Ovary (tissue), 9 donors: ENCODE data around the gene DISP2. TPM values are rescaled to one million over a fixed set of nuclear protein-coding genes. Genes with fewer than 3 reads are reported as not detected.

Experiments used
- DNase-seq, 5 donors: peaks; one replicate each; pipeline ENCODE4 v3.0.0-alpha.2; 2019 to 2020
- H3K27ac ChIP-seq, 2 donors: fragments of 200-600 bp; one replicate each; pipeline versions ENCODE4 v1.5.1 to v1.8.0; 2019 to 2022
- H3K27me3 ChIP-seq: fragments of 200-600 bp; one replicate; pipeline ENCODE4 v1.8.0; 2022
- H3K36me3 ChIP-seq: fragments of 200-600 bp; sonication (generic); one replicate; pipeline ENCODE4 v1.5.1; 2019
- H3K4me1 ChIP-seq: one replicate; pipeline ENCODE4 v1.8.1; 2013; ENCODE audit warnings: mild to moderate bottlenecking, moderate library complexity; ENCODE audit not compliant: insufficient read depth
- H3K4me3 ChIP-seq: fragments of 200-600 bp; sonication (generic); one replicate; pipeline ENCODE4 v1.5.1; 2017
- H3K9me3 ChIP-seq, 2 donors: fragments of 200-600 bp in 1 of 2; sonication (generic) in 1 of 2; one replicate each; pipeline versions ENCODE4 v1.5.1 to v1.8.1; 2013 to 2019; ENCODE audit warnings: mild to moderate bottlenecking in 1 of 2, moderate library complexity in 1 of 2
- CTCF ChIP-seq, 3 donors: fragments of 450-650 bp in 2 of 3; fragments of 200-600 bp in 1 of 3; IDR thresholded peaks; one replicate each; pipeline versions ENCODE4 v1.5.1 to v1.8.0; 2016 to 2022; ENCODE audit warnings: antibody characterized with exemption in 3 of 3, mild to moderate bottlenecking in 1 of 3
- EP300 ChIP-seq: sonication (generic); formaldehyde crosslinking; IDR thresholded peaks from one replicate; pipeline ENCODE4 v1.6.1; 2017; ENCODE audit warnings: antibody characterized with exemption
- POLR2A ChIP-seq: fragments of 450-650 bp; IDR thresholded peaks from one replicate; pipeline ENCODE4 v1.6.1; 2017; ENCODE audit warnings: antibody characterized with exemption, mild to moderate bottlenecking, moderate library complexity
- whole genome bisulfite sequencing, 3 donors: extraction: QIAGEN DNeasy Blood & Tissue Kit in 1 of 3; methylation state at CpG; one replicate each; pipeline versions ENCODE4 v1.1.5 to v1.1.7; 2013 to 2017; 5-methylcytosine and 5-hydroxymethylcytosine counted together
- intact Hi-C, 4 donors: fragments of 100-400 bp; cut with DNase I; formaldehyde crosslinking; loops; one replicate each; pipeline versions ENCODE4 v1.11.0 to v1.15.1; 2022 to 2023
- polyA plus RNA-seq, 2 donors: library from polyadenylated mRNA; stranded (reverse); fragments of 200-250 nt in 1 of 2; fragments of 350-450 nt in 1 of 2; fragmentation: Illumina TruSeq in 1 of 2; extraction: RNeasy Lipid Tissue Mini Kit (QIAGEN cat#74804) in 1 of 2; gene quantifications; one replicate each; pipeline ENCODE4 v1.2.3, GENCODE V29; 2013 to 2014
- total RNA-seq, 7 donors: library from RNA; depleted of rRNA in 2 of 7; stranded (reverse); fragments of >200 nt in 2 of 7; fragmentation: NEBNext Ultra II Directional in 3 of 7; extraction: Animal tissue kit (Norgen Biotek cat#: 25700) in 3 of 7; gene quantifications; one replicate each; pipeline versions ENCODE4 v1.1.0 to v1.2.4, GENCODE V29; 2016 to 2023
- donor health status: DM: no; HTN: no; CAD: no; lungs with moderate emphysema.
- donor health status: DM: no; HTN: no; CAD: no.
- donor health status: Bipolar disorder and iron deficiency.
- donor health status: DM: yes; HTN: yes; CAD: no.
- donor health status: DM: no; HTN: no; CAD: no.
- donor health status: DM: yes; HTN: yes; CAD: no.

Gene DISP2
- total and polyA plus RNA-seq, 9 donors, result 0.48 to 12.9 (median 1.9) TPM; not detected in 2

- Histone ChIP-seq H3K4me3 (no peak overlapping the region), H3K4me1 (peaks cover 3% of the 10 kb centered on the region), H3K36me3 (no peaks in the 10 kb centered on the region), H3K27ac (no peak overlapping the region), H3K27me3 (no peaks in the 10 kb centered on the region), H3K9me3 (no peaks in the 10 kb centered on the region)
- TF ChIP-seq POLR2A (no peak), EP300 (no peak), CTCF (IDR thresholded peaks at IDR 0.05) (no peak)
- intact Hi-C loops, result loop anchor here in 3 of 4 donors (5.0 to 10.0 kb wide), 3 partner anchors 56 to 81 kb away; partner anchors contain the start of gene ANKRD63 (in 1 of the 3)
- no peak for DNase-seq
- WGBS, 3 donors, result 75 to 82% (median 81%) methylated on average over 11 of the region's 11 CpGs
These were observed 7.8 kb downstream of the DISP2 start for GRCh38 chr15:40365624-40366456.

DNA sequence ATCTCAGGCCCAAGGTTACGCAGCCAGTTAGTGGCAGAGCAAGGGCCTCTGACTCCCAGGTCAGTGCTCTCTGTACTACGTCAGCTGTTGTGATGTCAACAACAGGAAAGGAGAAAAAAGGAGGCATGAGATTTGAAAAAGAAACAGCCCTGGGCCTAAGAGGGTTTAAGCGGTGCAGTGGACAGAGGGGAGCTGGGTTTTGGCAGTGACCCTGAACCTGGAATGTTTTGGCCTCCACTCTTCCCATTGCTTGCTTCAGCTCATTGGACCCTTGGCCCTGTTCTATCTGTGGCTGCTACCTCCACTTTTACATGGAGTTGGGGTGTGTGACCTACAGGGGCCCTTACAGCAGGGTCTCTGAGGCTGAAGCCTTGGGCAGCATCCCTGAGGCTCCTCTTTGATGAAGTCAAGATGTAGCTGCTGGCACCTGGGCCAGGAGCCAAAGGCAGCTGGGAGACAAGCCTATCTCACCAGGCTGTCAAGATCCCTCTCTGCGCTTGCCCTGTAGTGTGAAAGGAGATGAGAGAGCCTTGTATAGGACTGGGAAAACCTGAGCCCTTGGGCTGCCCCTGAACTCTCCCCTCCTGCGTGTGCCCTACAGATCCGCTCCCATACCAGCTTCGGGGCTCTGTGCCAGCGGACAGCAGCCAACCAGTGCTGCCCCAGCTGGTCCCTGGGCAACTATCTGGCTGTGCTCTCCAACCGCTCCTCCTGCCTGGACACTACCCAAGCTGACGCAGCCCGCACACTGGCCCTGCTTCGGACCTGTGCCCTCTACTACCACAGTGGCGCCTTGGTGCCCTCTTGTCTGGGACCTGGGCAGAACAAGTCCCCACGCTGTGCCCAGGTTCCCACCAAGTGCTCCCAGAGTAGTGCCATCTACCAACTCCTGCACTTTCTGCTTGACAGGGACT, 8.7 kb downstream of the DISP2 start:
- H3K27ac ChIP-seq, result no peak overlapping the region
- no peak overlapping the region for H3K4me3 ChIP-seq
- no peaks in the 10 kb centered on the region for H3K9me3 ChIP-seq
- intact Hi-C loops, result loop anchor here in 3 of 4 donors (5.0 to 10.0 kb wide), 3 partner anchors 56 to 82 kb away; partner anchors contain the start of gene ANKRD63 (in 1 of the 3)
- DNase-seq, result peak in 2 of 5 donors; percentile 34 to 60
- H3K4me1 ChIP-seq, result peaks cover 3% of the 10 kb centered on the region
- 74 to 90% (median 86%) methylated on average over 14 of the region's 14 CpGs for WGBS, 3 donors
- TF ChIP-seq CTCF (IDR thresholded peaks at IDR 0.05), result no peak
- TF ChIP-seq POLR2A, result no peak
- no peak for TF ChIP-seq EP300
- H3K27me3 ChIP-seq, result no peaks in the 10 kb centered on the region
- no peaks in the 10 kb centered on the region for H3K36me3 ChIP-seq

DNA sequence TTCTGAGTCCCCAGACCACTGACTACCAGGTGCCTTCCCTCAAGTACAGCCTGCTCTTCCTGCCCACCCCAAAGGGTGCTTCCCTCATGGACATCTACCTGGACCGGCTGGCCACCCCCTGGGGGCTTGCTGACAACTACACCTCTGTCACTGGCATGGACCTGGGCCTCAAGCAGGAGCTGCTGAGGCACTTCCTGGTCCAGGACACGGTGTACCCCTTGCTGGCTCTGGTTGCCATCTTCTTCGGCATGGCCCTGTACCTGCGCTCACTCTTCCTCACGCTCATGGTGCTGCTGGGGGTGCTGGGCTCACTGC, 9.3 kb downstream of the DISP2 start:
- intact Hi-C loops, result loop anchor here in 3 of 4 donors (5.0 to 10.0 kb wide), 3 partner anchors 55 to 83 kb away; partner anchors contain the start of gene ANKRD63 (in 1 of the 3)
- WGBS, 3 donors, result 72 to 85% (median 83%) methylated on average over 5 of the region's 5 CpGs
- Histone ChIP-seq H3K4me1 (peaks cover 3% of the 10 kb centered on the region), H3K27me3 (no peaks in the 10 kb centered on the region), H3K4me3 (no peak overlapping the region), H3K9me3 (no peaks in the 10 kb centered on the region), H3K36me3 (no peaks in the 10 kb centered on the region), H3K27ac (no peak overlapping the region)
- no peak for DNase-seq
- no peak for TF ChIP-seq EP300
- no peak for TF ChIP-seq CTCF (IDR thresholded peaks at IDR 0.05)
- no peak for TF ChIP-seq POLR2A
